K562 (cell line): ENCODE data around the gene ELK1. TPM values are rescaled to one million over a fixed set of nuclear protein-coding genes. Genes with fewer than 3 reads are reported as not detected.

Experiments
- ASH1L ChIP-seq: fragments of 450-650 bp; IDR thresholded peaks from 2 replicates; pipeline ENCODE4 v1.6.1; 2018; ENCODE audit warnings: borderline replicate concordance, mild to moderate bottlenecking, low read depth; ENCODE audit not compliant: partially characterized antibody
- BCLAF1 ChIP-seq, 2 experiments: fragments of 450-650 bp in 1 of 2; IDR thresholded peaks; 2 replicates each; pipeline ENCODE4 v1.6.1; 2011 to 2017; ENCODE audit warnings: low read depth in 2 of 2, antibody characterized with exemption in 1 of 2, borderline replicate concordance in 1 of 2, low read length in 1 of 2, mild to moderate bottlenecking in 1 of 2, mixed read lengths in 1 of 2; ENCODE audit not compliant: control insufficient read depth in 1 of 2
- CREM ChIP-seq: IDR thresholded peaks from 2 replicates; pipeline ENCODE4 v1.6.1; 2014; ENCODE audit warnings: antibody characterized with exemption, low read depth
- HMBOX1 ChIP-seq: sonication (generic); IDR thresholded peaks from 2 replicates; pipeline ENCODE4 v1.6.1; 2016
- HMGN3 ChIP-seq: IDR thresholded peaks from 2 replicates; pipeline ENCODE4 v1.6.1; 2011; ENCODE audit warnings: borderline replicate concordance, low read depth, mild to moderate bottlenecking, mixed read lengths, low read length; ENCODE audit not compliant: insufficient read length; ENCODE audit errors: extremely low read depth
- MAZ ChIP-seq, 2 experiments: fragments of 450-650 bp in 1 of 2; sonication (generic) in 1 of 2; formaldehyde crosslinking; IDR thresholded peaks in 1 of 2; conservative IDR thresholded peaks in 1 of 2; 2 replicates each; pipeline versions ENCODE4 v1.4.0 to v1.5.0; 2020; ENCODE audit warnings: mild to moderate bottlenecking in 1 of 2, missing genetic modification reagents in 1 of 2
- NR2C2 ChIP-seq, 2 experiments: fragments of 200-800 bp in 1 of 2; sonication (Bioruptor generic) in 1 of 2; sonication (generic) in 1 of 2; formaldehyde crosslinking in 1 of 2; IDR thresholded peaks; 2 replicates each; pipeline versions ENCODE4 v1.6.1 to v1.8.0; 2016 to 2022; ENCODE audit warnings: mild to moderate bottlenecking in 1 of 2, missing compliant biosample characterization in 1 of 2, missing genetic modification characterization in 1 of 2, missing genetic modification reagents in 1 of 2
- POLR3A ChIP-seq: IDR thresholded peaks from 2 replicates; pipeline ENCODE4 v1.6.1; 2011; ENCODE audit warnings: borderline replicate concordance, mild to moderate bottlenecking, moderate library complexity; ENCODE audit not compliant: insufficient read length, insufficient read depth; ENCODE audit errors: extremely low read depth
- RAD21 ChIP-seq, 2 experiments: fragments of 250-450 bp in 1 of 2; fragments of 450-650 bp in 1 of 2; sonication (Bioruptor Pico) in 1 of 2; formaldehyde crosslinking in 1 of 2; IDR thresholded peaks in 1 of 2; conservative IDR thresholded peaks in 1 of 2; 2 replicates each; pipeline versions ENCODE4 v1.4.0 to v1.8.0; 2020 to 2022; ENCODE audit warnings: mild to moderate bottlenecking in 2 of 2, moderate library complexity in 1 of 2
- SMARCE1 ChIP-seq: fragments of 450-650 bp; IDR thresholded peaks from 2 replicates; pipeline ENCODE4 v1.7.1; 2016; ENCODE audit warnings: mild to moderate bottlenecking
- SRSF7 ChIP-seq: fragments of 200-400 bp; formaldehyde crosslinking; optimal IDR thresholded peaks from 2 replicates; pipeline ENCODE3; 2017; ENCODE audit warnings: mild to moderate bottlenecking, low read depth, low read length
- ZBTB9 ChIP-seq: fragments of 450-650 bp; formaldehyde crosslinking; IDR thresholded peaks from 2 replicates; pipeline ENCODE4 v1.4.0; 2020; ENCODE audit warnings: mild to moderate bottlenecking, moderate library complexity
- ZFX ChIP-seq: sonication (generic); formaldehyde crosslinking; IDR thresholded peaks from 2 replicates; pipeline ENCODE4 v1.8.0; 2022; ENCODE audit warnings: mild to moderate bottlenecking, missing genetic modification reagents, moderate library complexity
- ZHX1 ChIP-seq: fragments of 150-350 bp; conservative IDR thresholded peaks from 2 replicates; pipeline ENCODE4 v1.6.1; 2014; ENCODE audit warnings: low read length
- ZNF511 ChIP-seq: sonication (generic); formaldehyde crosslinking; IDR thresholded peaks from 2 replicates; pipeline ENCODE4 v1.8.0; 2022; ENCODE audit warnings: mild to moderate bottlenecking, missing genetic modification reagents
- polyA plus RNA-seq, 8 experiments: library from polyadenylated mRNA; depleted of rRNA in 4 of 8; stranded (reverse) in 5 of 8; unstranded in 3 of 8; fragments of >200 nt; fragmentation: Nextera tagmentation in 2 of 8; fragmentation: Illumina TruSeq in 1 of 8; extraction: Ambion mirVana in 2 of 8; extraction: Trizol in 1 of 8; gene quantifications; 2 replicates each; pipeline versions ENCODE4 v1.2.1 to v1.2.3, GENCODE V29; 2011 to 2014; ENCODE audit warnings: inconsistent platforms in 1 of 8, missing spikeins in 1 of 8
- total RNA-seq, 7 experiments: library from RNA; depleted of rRNA in 6 of 7; stranded (reverse); fragments of >200 nt in 6 of 7; fragmentation: Illumina TruSeq in 2 of 7; extraction: Trizol in 2 of 7; gene quantifications; 2 replicates each; pipeline versions ENCODE4 v1.2.1 to v1.2.3, GENCODE V29; 2011 to 2021; ENCODE audit warnings: low replicate concordance in 1 of 7

The ELK1 gene
- total and polyA plus RNA-seq, 9 of the 15 experiments (the other 6 are each of a cell fraction or from before 2014, with no cell fraction given), result 4.4 to 74.9 (median 26.5) TPM

GRCh38 chrX:47650164-47651042 is at the start of gene ELK1 (continued):
- TF ChIP-seq CREM (peak; percentile 62), ZBTB9 (peak; percentile 99), ZFX (CRISPR knock-in tag) (peak; percentile 88), BCLAF1 (IDR thresholded peaks at IDR 0.05; ENCODE audit: borderline replicate concordance in 1 of 2, control insufficient read depth in 1 of 2, low read depth in 2 of 2, low read length in 1 of 2) (no peak), ASH1L (peak; percentile 38), SMARCE1 (no peak), NR2C2 (CRISPR knock-in tag; IDR thresholded peaks at IDR 0.05) (no peak), NR2C2 (tag; IDR thresholded peaks at IDR 0.05) (peak; percentile 76), POLR3A (no peak), SRSF7 (no peak), RAD21 (CRISPR knock-in tag; conservative IDR thresholded peaks at IDR 0.05 in 1 of 2, IDR thresholded peaks at IDR 0.05 in 1 of 2) (peak in 1 of 2 experiments; percentile 15; a peak in 1 of 4 replicates), MAZ (CRISPR knock-in tag; conservative IDR thresholded peaks at IDR 0.05 in 1 of 2, IDR thresholded peaks at IDR 0.05 in 1 of 2) (peak in 1 of 2 experiments; percentile 60; a peak in 2 of 4 replicates), ZHX1 (no peak), ZNF511 (CRISPR knock-in tag) (no peak), HMBOX1 (no peak), HMGN3 (peak; percentile 61)
